ENCODE data around the gene FRMD4A. TPM values are rescaled to one million over a fixed set of nuclear protein-coding genes. Genes with fewer than 3 reads are reported as not detected.

Gene FRMD4A
- total RNA-seq, 1 experiment from 2014 or later, result 19.6 TPM

- Mint-ChIP-seq H3K4me1 (peaks cover 0 to 7% of the 10 kb centered on the region in 2 experiments; a peak in 1 of 4 replicates), H3K36me3 (ENCODE audit: insufficient read depth in 1 of 3, low read depth in 3 of 3) (peaks cover 16 to 30% (median 24%) of the 10 kb centered on the region in 3 experiments; a peak in 6 of 7 replicates), H3K4me3 (no peak overlapping the region), H3K9me3 (no peaks in the 10 kb centered on the region), H3K27me3 (ENCODE audit: low read depth) (no peaks in the 10 kb centered on the region), H3K27ac (no peak overlapping the region)
- Histone ChIP-seq H3K4me2 (ENCODE audit: insufficient read depth, insufficient read length, low read length) (no peak overlapping the region), H3K4ac (ENCODE audit: low read depth, low read length) (no peak overlapping the region), H2BK5ac (ENCODE audit: insufficient read length, low read length) (no peak overlapping the region), H3K79me2 (ENCODE audit: insufficient read depth, low read length) (no peaks in the 10 kb centered on the region), H2AK5ac (ENCODE audit: insufficient read length, low read length) (no peak overlapping the region), H3K27me3 (ENCODE audit: insufficient read depth, low read length) (no peaks in the 10 kb centered on the region), H4K5ac (ENCODE audit: insufficient read length, low read depth, low read length) (no peak overlapping the region), H4K20me1 (ENCODE audit: control insufficient read depth, insufficient read depth, insufficient read length) (no peaks in the 10 kb centered on the region), H3K9ac (ENCODE audit: extremely low read depth, insufficient read length, low read length) (no peak overlapping the region), H4K8ac (replicated peaks; ENCODE audit: insufficient read length, low read depth, low read length) (no peak overlapping the region), H4K91ac (ENCODE audit: insufficient read length, low read depth, low read length) (no peak overlapping the region), H3K23me2 (ENCODE audit: insufficient read length, low read depth, low read length, poor library complexity, severe bottlenecking) (no peaks in the 10 kb centered on the region), H3K18ac (ENCODE audit: insufficient read length, low read depth, low read length) (no peak overlapping the region), H3K9me3 (ENCODE audit: control insufficient read depth, low read depth, low read length) (no peaks in the 10 kb centered on the region), H2AFZ (ENCODE audit: low read length) (no peak overlapping the region), H3K4me1 (ENCODE audit: insufficient read depth, low read length) (no peaks in the 10 kb centered on the region), H3T11ph (ENCODE audit: low read length) (no peak overlapping the region), H3K79me1 (ENCODE audit: insufficient read depth, low read depth, low read length, poor library complexity, severe bottlenecking) (no peaks in the 10 kb centered on the region), H3K23ac (ENCODE audit: insufficient read length, low read depth, low read length) (no peak overlapping the region), H3K27ac (ENCODE audit: insufficient read length, low read depth, low read length) (no peak overlapping the region), H2BK120ac (ENCODE audit: low read depth, low read length, poor library complexity, severe bottlenecking) (no peak overlapping the region), H2BK15ac (ENCODE audit: low read depth, low read length) (no peak overlapping the region), H3K14ac (ENCODE audit: insufficient read depth, low read length) (no peak overlapping the region), H2BK12ac (ENCODE audit: insufficient read length, low read depth, low read length) (no peak overlapping the region), H3K56ac (ENCODE audit: insufficient read length, low read depth, low read length) (no peak overlapping the region), H2BK20ac (ENCODE audit: low read depth, low read length, poor library complexity, severe bottlenecking) (no peak overlapping the region)
- no peak for DNase-seq
- WGBS (ENCODE audit: extremely low coverage, insufficient read length, low lambda C conversion rate), result no CpG with 5 or more reads among the region's 8 CpGs
- TF ChIP-seq CTCF (conservative IDR thresholded peaks at IDR 0.05), result no peak
Measured at GRCh38 chr10:13654118-13654830, 676.5 kb downstream of the FRMD4A start.

Measured in H9 (cell line).